ENCODE measurements around the gene SCN5A.

DNA sequence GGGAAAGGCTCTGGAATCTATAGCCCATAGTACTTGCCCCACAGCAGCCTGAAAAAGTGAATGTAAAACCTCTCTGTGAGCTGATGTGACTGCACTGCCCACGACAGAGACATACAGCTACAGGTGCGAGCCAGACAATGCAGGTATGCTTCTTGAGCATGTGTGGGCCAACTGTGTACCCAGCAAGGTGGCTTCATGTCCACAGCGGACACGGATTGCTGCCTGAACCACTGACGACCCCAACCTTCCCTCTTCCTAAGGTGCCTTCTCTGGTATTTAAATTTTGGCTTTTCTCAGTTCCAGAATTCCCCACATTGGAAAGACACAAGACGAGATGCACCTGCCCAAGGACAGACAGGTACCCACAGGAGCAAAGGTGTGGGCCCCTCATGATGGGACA is 65.8 kb downstream of the SCN5A start:
- no peak for TF ChIP-seq CTCF (IDR thresholded peaks at IDR 0.05; ENCODE audit: low read depth, low read length)
- TF ChIP-seq POLR2A (IDR thresholded peaks at IDR 0.05; ENCODE audit: extremely low read depth, insufficient read length): no peak
- TF ChIP-seq MAX (IDR thresholded peaks at IDR 0.05; ENCODE audit: low read depth, low read length): no peak
- TF ChIP-seq MYC (IDR thresholded peaks at IDR 0.05; ENCODE audit: low read depth, low read length): no peak
